Loucy (cell line): Measurements from ENCODE around the gene BEND4.

Experiments
- EZH2phosphoT487 ChIP-seq: fragments of 200-600 bp; IDR thresholded peaks from 2 replicates; pipeline ENCODE4 v1.6.1; 2018; ENCODE audit warnings: antibody characterized with exemption, mild to moderate bottlenecking, moderate library complexity, borderline replicate concordance
- TF ChIP-seq, protein P1 (sequence below): fragments of 200-600 bp; sonication (generic); conservative IDR thresholded peaks from 2 replicates; pipeline ENCODE4 v1.5.1; 2014; ENCODE audit warnings: mild to moderate bottlenecking, antibody characterized with exemption, low read length

- TF ChIP-seq, protein P1, sequence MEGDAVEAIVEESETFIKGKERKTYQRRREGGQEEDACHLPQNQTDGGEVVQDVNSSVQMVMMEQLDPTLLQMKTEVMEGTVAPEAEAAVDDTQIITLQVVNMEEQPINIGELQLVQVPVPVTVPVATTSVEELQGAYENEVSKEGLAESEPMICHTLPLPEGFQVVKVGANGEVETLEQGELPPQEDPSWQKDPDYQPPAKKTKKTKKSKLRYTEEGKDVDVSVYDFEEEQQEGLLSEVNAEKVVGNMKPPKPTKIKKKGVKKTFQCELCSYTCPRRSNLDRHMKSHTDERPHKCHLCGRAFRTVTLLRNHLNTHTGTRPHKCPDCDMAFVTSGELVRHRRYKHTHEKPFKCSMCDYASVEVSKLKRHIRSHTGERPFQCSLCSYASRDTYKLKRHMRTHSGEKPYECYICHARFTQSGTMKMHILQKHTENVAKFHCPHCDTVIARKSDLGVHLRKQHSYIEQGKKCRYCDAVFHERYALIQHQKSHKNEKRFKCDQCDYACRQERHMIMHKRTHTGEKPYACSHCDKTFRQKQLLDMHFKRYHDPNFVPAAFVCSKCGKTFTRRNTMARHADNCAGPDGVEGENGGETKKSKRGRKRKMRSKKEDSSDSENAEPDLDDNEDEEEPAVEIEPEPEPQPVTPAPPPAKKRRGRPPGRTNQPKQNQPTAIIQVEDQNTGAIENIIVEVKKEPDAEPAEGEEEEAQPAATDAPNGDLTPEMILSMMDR: no peak
- TF ChIP-seq EZH2phosphoT487: no peak
Measured at GRCh38 chr4:42167709-42168108, 15.3 kb upstream of the BEND4 start.
